DND-41 (cell line): ENCODE measurements around the gene TRIM3.

Experiments used
- CTCF ChIP-seq: IDR thresholded peaks from 2 replicates; pipeline ENCODE4 v1.5.1; 2012; ENCODE audit warnings: borderline replicate concordance, low read length, moderate library complexity, mild to moderate bottlenecking; ENCODE audit not compliant: poor library complexity, severe bottlenecking; ENCODE audit errors: extremely low read depth
- EZH2 ChIP-seq: IDR thresholded peaks from 3 replicates; pipeline ENCODE4 v1.6.1; 2012; ENCODE audit warnings: borderline replicate concordance, low read depth, mild to moderate bottlenecking, moderate library complexity, low read length, inconsistent platforms; ENCODE audit not compliant: severe bottlenecking

DNA sequence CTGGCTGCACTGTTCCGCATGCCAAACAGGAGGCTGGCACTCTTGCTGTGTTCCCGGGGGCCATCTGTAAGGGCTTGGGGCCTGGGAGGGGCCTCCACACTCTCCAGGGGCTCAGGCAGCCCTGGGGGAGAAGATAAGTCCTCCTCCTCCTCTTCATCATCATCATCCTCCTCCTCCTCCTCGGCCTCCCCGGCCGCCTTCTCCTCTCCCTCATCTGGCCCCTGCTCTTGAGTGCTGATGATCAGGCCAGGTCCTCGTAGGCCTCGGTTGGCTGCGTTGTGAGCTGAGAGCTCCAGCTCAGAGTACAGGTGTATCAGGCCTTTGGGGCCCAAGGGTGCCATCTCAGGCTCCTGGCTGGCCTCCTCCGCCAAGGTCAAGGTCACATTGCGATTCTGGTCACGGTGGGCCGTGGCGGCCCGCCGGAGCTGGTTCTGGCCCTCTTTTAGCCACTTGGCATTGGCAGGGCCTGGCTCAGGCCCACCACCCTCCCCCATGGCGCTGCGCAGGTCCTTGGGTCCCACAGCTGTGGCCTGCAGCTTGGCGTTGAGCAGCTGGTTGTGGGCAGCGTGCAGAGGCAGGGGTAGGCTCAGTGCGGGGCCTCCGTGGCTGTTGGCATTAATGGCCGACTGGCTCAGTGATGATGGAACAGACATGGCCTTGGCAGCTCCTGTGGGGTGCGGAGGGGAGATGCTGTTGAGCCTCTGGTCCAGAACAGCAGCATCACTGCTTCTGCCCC lies 62.9 kb downstream of the TRIM3 start:
- TF ChIP-seq CTCF (no peak), EZH2 (no peak)
